Measurements from ENCODE around the gene COLEC11.

Gene COLEC11

DNA sequence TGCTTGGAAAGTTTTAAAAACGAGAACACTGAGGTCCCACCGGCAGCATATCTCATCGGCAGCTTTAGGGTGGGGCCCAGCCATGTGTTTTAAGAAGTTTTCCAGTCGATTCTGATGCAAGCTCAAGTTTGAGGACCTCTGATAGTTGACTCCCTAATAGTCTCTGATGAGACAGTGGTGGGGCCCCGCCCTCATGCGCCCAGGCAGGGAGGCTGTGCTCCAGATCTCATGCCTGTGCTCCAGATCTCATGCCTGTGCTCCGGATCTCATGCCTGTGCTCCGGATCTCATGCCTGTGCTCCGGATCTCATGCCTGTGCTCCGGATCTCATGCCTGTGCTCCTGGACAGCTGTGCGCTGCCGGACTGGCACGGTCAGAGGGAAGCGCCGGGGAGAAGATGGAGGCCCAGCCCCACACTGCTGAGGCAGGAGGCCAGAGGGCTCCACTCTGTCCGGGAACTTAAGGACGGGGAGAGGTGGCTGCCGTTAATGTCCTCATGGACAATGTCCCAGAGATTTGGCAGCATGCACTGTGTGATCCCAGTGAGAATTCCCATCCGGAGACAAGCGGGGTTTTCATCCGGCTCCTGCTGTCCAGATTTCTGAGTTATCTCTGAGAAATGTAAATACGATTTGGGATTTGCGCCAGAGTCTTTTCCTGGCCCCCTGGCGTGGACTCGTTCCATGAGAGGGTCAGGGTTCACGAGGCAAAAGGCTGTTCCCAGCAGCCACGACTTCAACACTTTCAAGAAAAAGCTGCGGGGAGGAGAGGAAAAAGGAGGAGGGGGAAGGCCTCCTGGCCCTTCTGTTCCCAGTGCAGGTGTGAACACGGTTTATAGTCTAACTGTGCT is 9.4 kb upstream of the COLEC11 start:
- no peak for FAIRE-seq
- no peak for DNase-seq (ENCODE audit: insufficient read length, low spot score)
- TF ChIP-seq, protein P1, sequence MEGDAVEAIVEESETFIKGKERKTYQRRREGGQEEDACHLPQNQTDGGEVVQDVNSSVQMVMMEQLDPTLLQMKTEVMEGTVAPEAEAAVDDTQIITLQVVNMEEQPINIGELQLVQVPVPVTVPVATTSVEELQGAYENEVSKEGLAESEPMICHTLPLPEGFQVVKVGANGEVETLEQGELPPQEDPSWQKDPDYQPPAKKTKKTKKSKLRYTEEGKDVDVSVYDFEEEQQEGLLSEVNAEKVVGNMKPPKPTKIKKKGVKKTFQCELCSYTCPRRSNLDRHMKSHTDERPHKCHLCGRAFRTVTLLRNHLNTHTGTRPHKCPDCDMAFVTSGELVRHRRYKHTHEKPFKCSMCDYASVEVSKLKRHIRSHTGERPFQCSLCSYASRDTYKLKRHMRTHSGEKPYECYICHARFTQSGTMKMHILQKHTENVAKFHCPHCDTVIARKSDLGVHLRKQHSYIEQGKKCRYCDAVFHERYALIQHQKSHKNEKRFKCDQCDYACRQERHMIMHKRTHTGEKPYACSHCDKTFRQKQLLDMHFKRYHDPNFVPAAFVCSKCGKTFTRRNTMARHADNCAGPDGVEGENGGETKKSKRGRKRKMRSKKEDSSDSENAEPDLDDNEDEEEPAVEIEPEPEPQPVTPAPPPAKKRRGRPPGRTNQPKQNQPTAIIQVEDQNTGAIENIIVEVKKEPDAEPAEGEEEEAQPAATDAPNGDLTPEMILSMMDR (IDR thresholded peaks at IDR 0.05; ENCODE audit: insufficient read depth, missing control alignments) = no peak

- TF ChIP-seq, protein P1 (IDR thresholded peaks at IDR 0.05; ENCODE audit: insufficient read depth, missing control alignments) = no peak
- DNase-seq (ENCODE audit: insufficient read length, low spot score) = no peak
- FAIRE-seq = no peak
These were observed 8.7 kb upstream of the COLEC11 start for GRCh38 chr2:3586220-3586619.

DNA sequence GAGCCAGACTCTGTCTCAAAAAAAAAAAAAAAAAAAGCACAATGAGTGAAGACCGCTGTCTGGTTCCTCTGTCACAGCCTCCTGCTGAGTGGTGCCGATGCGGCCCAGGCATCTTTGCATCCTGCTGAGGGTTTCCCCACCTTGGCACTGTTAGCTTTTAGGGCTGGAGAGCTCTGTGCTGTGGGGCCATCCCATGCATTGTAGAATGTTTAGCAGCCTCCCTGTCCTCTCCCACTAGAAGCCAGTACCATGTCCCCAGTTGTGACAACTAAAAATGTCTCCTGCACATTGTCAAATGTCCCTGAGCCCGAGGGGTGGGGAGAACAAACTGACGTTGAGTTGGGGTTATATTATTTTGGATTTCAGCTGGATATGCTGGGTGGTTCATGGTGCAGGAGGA is 7.9 kb upstream of the COLEC11 start:
- FAIRE-seq (no peak), DNase-seq (ENCODE audit: insufficient read length, low spot score) (no peak)
- TF ChIP-seq, protein P1 (IDR thresholded peaks at IDR 0.05; ENCODE audit: insufficient read depth, missing control alignments) = no peak

DNA sequence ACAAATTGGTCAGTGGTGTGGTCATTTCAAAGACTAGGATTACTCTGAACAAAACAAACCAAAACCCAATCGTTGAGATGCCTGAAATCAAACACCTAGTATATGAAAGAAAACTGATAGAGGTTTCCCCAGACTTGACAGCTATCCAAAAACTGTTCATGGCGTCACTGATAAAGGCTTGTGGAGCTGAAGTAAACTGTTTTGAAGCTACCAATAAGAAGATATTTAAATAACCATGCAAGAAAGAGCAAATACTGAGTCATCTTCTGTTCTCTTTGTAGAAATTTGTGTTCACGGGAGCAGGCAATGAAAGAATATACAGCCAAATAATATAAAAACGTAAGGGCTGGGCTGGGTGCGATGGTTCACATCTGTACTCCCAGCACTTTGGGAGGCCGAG is 7.5 kb upstream of the COLEC11 start:
- TF ChIP-seq, protein P1 (IDR thresholded peaks at IDR 0.05; ENCODE audit: insufficient read depth, missing control alignments) = no peak
- FAIRE-seq (no peak), DNase-seq (ENCODE audit: insufficient read length, low spot score) (no peak)

- FAIRE-seq = no peak
- DNase-seq (ENCODE audit: insufficient read length, low spot score) = no peak
- TF ChIP-seq, protein P1 (IDR thresholded peaks at IDR 0.05; ENCODE audit: insufficient read depth, missing control alignments) = no peak
These were observed 6.8 kb upstream of the COLEC11 start for GRCh38 chr2:3588084-3588483.

DNA sequence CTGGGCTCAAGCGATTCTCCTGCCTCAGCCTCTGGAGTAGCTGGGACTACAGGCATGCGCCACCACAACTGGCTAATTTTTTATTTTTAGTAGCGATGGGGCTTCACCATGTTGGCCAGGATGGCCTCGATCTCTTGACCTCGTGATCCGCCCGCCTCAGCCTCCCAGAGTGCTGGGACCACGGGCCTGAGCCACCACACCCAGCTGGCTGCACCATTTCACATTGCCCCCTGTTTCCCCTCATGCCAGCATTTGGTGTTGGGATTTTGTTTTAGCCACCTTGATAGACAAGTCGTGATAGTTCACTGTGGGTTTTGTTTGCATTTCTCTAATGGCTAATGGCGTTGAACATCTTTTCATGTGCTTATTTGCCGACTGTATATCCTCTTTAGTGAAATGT is 5.8 kb upstream of the COLEC11 start:
- DNase-seq (ENCODE audit: insufficient read length, low spot score) = no peak
- no peak for FAIRE-seq
- TF ChIP-seq, protein P1 (IDR thresholded peaks at IDR 0.05; ENCODE audit: insufficient read depth, missing control alignments) = no peak

DNA sequence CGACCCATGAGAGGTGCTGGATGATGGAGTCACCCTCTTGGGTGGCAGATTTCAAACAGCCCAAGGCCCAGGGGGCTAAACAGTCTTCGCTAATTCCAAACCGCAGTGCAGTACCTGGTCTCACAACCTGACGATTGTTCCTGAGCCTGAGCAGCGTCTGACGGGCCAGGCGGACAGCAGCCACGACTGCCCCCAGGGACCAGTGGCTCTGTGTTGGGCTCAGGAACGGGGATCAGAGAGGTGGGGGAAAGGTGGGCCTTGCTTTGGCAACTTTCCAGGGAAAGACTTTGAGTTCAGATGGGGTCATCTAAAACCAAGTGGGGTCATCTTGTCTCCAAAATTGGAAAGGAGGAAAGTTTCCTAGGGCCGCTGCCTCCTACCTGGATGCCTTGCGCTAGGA is 492 bp downstream of the COLEC11 start:
- DNase-seq (ENCODE audit: insufficient read length, low spot score) = no peak
- TF ChIP-seq, protein P1 (IDR thresholded peaks at IDR 0.05; ENCODE audit: insufficient read depth, missing control alignments) = no peak
- FAIRE-seq = no peak

All from D721Med (cell line).